ENCODE results near the gene MYO7A.

The MYO7A gene

DNA sequence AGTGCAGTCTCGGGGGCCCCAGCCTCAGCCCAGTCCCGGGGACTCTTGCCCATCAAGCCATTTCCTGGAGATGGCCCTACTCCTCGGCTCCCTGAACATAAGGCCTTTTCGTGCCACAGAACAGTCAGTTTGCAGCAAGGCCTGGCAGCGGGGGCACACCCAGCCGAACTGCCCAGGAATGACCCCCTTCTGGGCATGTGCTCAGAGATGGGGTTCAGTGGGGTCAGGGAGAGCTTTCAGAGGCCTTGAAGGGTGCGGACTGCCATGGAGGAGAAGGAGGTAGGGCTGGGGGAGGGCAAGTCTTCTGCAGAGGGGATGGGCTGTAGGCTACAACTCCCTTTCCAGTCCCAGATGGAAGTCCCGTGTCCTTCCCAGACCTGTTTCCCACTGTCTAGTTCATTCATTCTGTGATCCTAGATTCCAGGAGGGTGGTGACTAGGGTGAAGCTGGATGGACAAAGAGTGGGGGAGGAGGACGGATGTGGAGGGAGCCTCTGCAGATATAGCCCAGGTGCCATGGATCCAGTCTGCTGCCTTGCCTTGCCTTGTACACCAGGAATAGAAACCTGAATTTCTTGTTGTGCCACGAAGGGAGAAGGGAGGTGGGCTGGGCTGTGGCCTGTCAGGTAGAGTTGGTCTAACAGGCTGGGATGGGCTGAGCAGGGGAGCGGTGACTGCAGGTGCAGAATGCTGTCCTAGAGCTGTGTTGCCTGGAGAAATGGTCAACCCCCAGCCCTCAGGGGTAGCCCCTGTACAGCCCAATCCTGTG, 39.6 kb upstream of the MYO7A start:
- TF ChIP-seq GATA2 (IDR thresholded peaks at IDR 0.05; ENCODE audit: low read depth, low read length) = no peak
- TF ChIP-seq GATA3 (IDR thresholded peaks at IDR 0.05; ENCODE audit: low read depth, low read length) = no peak

DNA sequence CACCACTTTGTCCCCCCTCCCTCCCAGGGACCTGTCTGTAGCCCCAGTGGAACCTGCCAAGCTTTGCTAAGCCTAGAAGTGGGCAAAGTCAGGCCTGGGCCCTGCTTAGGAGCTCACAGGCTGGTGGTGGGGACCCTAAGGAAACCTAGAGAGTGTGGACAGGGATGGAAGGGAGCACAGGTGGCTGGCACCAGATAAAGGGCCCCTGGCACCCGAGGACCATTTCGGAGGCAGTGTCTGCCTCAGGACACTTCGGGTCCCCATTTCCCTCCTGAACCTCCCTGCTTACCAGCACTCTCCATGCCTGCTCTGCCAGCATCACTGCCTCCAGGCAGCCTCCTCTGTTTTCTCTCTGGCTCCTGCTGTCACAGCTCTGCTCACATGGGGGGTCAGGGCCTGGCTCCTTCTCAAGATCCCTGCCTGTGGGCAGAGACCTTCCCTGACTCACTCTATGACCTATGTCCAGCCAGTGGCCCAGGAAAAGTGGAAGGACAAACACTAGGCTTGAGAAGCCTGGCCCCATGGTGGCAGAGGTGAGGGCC, 39.0 kb upstream of the MYO7A start:
- TF ChIP-seq GATA3 (IDR thresholded peaks at IDR 0.05; ENCODE audit: low read depth, low read length) (no peak), GATA2 (IDR thresholded peaks at IDR 0.05; ENCODE audit: low read depth, low read length) (no peak)

DNA sequence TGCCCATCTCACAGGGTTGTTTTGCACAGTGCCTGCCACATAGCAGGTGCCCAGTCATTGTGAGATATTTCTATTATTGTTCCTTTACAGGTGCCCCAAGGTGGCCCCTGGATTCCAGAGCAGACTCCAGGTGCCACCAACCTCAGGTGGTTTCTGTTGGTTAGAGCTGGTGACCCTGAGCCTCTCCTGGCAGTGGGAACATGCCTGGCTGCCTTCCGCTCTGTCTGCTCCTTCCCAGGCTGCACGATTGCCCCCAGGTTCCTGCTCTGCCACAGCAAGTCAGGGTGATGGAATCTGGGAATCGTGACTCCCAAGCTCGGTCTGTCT, 38.0 kb upstream of the MYO7A start:
- TF ChIP-seq GATA2 (IDR thresholded peaks at IDR 0.05; ENCODE audit: low read depth, low read length) = no peak
- no peak for TF ChIP-seq GATA3 (IDR thresholded peaks at IDR 0.05; ENCODE audit: low read depth, low read length)

GRCh38 chr11:77090373-77091111, 37.5 kb upstream of the MYO7A start:
- TF ChIP-seq GATA2 (IDR thresholded peaks at IDR 0.05; ENCODE audit: low read depth, low read length) (no peak), GATA3 (IDR thresholded peaks at IDR 0.05; ENCODE audit: low read depth, low read length) (no peak)

DNA sequence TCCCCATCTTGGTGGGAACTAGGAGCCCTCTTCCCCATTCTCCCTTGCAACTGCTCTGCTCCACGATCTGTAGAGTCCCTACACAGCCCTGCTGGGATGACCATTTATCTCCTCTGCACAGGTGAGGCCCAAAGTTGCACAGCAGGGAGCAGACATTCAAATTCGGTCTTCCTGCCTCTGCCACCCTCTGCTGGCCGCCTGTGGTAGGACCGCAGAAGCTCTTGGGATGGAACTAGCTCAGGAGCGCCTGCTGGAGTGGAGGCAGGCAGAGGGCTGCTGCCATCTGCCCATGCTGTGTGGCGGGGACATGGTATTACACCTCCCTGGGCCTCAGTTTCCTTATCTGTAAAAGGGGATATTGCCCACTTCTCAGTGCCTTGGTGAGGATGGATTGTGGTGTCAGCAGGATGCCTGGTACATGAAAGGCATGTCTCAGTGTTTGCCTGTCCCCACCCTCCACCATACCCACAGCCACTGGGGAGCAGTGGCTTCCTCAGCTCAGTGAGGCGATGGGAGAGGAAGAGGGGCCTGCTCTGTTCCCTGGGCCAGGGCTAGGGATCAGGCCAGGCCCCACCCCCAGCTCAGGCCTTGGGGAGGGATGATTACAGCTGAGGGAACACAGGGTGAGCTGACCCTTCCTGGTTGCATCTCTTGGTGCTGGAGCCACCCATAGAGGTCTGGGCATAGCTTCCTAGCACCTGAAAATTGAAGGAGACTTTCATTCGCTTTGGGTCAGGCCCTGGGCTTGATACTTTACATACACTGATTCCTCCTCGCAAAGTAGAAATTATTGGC, 36.7 kb upstream of the MYO7A start:
- TF ChIP-seq GATA3 (IDR thresholded peaks at IDR 0.05; ENCODE audit: low read depth, low read length) = no peak
- TF ChIP-seq GATA2 (IDR thresholded peaks at IDR 0.05; ENCODE audit: low read depth, low read length) = no peak

DNA sequence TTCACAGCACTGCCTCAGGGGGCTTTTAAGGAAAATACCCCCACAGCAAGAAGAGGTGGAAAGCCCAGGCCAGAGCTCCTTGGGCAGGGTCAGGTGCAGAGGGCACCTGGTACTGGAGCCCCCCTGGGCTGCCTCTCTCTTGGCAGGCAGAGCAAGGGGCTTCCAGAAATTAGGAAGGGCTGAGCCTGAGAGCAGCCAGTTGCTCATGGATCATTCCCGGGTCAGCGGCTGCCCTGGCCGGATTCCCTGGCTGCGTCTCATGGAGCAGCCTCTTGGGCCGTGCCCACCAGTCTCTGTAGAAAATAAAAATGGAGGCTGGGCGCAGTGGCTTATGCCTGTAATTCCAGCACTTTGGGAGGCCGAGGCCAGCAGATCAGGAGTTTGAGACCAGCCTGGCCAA, 35.7 kb upstream of the MYO7A start:
- TF ChIP-seq GATA3 (IDR thresholded peaks at IDR 0.05; ENCODE audit: low read depth, low read length) (no peak), GATA2 (IDR thresholded peaks at IDR 0.05; ENCODE audit: low read depth, low read length) (no peak)

DNA sequence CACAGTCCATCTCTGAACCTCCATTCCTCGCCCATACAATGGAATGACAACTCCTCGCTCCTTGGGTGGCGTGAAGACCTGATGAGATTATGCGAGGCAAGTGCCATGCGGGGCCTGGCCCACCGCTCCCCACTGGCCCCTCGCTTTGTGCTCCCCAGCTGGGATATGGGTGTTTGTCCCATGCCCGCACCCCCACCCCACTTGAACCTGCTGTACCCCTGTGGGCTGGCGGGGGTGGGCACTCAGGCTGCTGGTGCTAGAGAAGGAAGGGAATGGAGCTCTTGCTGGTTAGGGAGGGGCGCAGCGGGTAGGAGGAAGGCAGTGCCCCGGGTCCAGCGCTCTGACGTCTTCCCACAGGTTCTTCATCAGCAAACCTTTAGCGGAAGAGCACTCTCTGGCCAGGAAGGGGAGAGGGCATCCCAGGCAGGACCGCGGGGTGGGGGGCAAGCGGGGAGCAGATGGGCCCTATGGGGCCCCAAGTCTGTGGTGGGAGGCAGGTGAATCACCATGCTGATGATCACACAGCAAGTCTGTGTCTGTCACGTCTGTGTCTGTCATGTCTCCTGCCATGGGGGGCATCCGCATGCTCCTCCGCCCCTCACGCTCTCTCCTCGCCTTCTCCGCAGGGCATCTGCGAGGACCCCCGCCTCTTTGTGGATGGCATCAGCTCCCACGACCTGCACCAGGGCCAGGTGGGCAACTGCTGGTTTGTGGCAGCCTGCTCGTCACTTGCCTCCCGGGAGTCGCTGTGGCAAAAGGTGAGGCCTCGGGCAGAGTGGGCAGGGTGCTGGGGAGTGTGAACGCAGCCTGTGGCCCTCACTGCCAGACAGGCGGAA, 34.8 kb upstream of the MYO7A start:
- TF ChIP-seq GATA2 (IDR thresholded peaks at IDR 0.05; ENCODE audit: low read depth, low read length) = no peak
- TF ChIP-seq GATA3 (IDR thresholded peaks at IDR 0.05; ENCODE audit: low read depth, low read length) = no peak

DNA sequence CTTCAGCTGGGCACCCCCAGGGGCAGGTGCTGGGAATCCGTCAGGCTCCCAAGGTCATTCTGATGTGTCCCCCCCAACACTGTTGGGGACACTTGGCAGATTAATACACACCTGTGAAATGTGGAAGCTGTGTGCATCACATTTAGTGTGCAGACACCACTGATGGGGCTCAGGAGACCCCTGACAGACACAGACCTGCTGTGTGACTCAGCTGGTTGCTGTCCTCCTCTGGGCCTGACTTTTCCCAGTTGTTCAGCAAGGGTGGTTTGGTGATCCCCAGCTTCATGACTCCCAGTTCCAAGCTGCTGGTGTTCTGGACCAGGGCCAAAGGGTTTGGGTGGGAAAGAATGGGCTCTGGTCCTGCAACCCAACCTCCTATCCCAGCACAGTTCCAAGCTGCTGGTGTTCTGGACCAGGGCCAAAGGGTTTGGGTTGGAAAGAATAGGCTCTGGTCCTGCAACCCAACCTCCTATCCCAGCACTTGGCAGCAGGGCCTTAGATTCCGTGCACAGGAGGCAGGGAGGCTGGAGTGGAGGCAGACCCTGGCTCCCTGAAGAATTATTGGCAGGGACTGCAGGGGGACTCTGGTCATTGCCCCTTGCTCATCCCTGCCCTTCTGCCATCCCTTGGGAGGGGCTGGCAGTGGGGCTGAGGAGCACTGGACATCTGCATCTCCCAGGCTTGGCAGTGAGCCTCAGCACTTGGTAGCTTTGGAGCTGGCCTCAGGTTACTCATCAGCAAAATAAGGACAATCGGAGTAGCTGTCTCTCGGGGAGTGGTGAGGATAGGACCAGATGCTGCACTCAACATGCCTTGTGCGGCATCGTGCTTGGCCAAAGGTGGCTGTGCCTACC, 33.8 kb upstream of the MYO7A start:
- TF ChIP-seq GATA3 (IDR thresholded peaks at IDR 0.05; ENCODE audit: low read depth, low read length) (no peak), GATA2 (IDR thresholded peaks at IDR 0.05; ENCODE audit: low read depth, low read length) (no peak)

GRCh38 chr11:77094841-77095365, 33.1 kb upstream of the MYO7A start:
- TF ChIP-seq GATA2 (IDR thresholded peaks at IDR 0.05; ENCODE audit: low read depth, low read length) (no peak), GATA3 (IDR thresholded peaks at IDR 0.05; ENCODE audit: low read depth, low read length) (no peak)

GRCh38 chr11:77095551-77096490, 32.2 kb upstream of the MYO7A start:
- TF ChIP-seq GATA2 (IDR thresholded peaks at IDR 0.05; ENCODE audit: low read depth, low read length) (no peak), GATA3 (IDR thresholded peaks at IDR 0.05; ENCODE audit: low read depth, low read length) (no peak)

- no peak for TF ChIP-seq GATA2 (IDR thresholded peaks at IDR 0.05; ENCODE audit: low read depth, low read length)
- TF ChIP-seq GATA3 (IDR thresholded peaks at IDR 0.05; ENCODE audit: low read depth, low read length) = no peak
These were observed 31.4 kb upstream of the MYO7A start for GRCh38 chr11:77096591-77097019.
